NCI-H2196 (cell line): ENCODE measurements around the gene C22orf39.

ENCODE experiments used
- DNase-seq: peaks from one replicate; lab custom pipeline; 2025; ENCODE audit not compliant: unreplicated experiment; lab: John Stamatoyannopoulos, UW

C22orf39 gene

DNA sequence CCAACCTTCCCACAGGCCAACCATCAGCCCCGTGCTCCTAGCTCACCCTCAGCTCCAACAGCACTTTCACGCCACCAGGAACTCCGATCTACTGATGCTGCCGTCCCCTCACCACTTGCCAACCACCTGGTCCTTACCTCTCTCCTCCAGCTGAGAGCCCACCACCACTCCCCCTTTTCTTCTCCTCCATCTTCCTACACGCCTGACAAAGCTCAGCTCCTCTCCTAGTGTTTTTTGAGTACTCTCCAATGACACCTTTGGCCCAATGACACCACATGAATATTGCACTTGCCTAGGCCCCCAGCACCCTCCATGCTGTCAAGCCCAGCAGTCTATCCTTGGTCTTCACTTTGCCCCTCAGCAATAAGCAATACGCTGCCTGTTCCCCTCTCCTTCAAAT, 46.6 kb downstream of the C22orf39 start:
- no peak for DNase-seq

DNA sequence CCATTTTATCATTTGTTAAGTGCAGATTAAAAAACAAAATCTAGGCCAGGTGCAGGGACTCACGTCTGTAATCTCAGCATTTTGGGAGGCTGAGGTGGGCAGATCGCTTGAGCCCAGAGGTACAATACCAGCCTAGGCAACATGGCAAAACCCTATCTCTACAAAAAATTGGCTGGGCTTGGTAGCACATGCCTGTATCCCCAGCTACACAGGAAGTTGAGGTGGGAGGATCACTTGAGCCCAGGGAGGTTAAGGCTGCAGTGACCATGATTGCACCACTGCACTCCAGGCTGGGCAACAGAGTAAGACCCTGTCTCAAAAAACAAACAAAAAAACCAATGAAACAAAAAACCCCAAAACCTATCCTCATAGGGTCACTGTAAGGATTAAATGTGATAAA, 48.9 kb downstream of the C22orf39 start:
- no peak for DNase-seq

DNA sequence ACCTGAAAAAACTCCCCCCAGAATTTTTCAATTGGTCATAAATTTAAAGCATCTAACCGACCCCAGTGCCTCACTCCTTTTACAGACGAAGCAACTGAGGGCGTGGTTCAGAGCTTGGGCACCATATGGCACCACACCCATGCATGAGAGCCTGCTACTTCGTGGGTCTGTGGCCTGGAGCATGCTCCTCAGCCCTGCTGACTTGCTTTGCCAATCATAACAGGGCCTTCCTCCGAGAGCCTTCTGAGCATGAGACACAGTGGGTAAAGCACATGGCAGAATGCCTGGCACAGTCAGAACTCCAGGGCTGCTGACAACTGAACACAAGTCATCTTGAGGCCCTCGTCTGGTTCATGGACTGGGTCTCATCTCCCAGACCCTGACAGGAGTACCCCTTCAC, 49.3 kb downstream of the C22orf39 start:
- no peak for DNase-seq

DNA sequence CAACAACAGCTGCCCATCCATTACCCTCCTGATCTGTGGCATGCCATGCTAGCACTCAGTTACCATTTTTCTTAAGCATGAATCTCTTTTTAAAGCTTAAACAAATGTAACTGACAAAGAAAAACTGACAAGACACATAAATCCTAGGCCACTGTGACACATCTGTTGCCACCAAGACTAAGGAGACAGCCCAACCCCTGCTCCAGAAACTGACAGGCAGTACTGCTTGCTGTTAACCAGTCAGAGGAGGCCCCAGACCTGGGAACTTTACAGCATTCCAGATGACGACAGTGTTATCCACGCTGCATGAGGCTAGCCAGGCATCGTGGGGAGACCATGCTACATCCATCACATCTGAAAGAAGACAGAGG, 49.8 kb downstream of the C22orf39 start:
- no peak for DNase-seq

DNA sequence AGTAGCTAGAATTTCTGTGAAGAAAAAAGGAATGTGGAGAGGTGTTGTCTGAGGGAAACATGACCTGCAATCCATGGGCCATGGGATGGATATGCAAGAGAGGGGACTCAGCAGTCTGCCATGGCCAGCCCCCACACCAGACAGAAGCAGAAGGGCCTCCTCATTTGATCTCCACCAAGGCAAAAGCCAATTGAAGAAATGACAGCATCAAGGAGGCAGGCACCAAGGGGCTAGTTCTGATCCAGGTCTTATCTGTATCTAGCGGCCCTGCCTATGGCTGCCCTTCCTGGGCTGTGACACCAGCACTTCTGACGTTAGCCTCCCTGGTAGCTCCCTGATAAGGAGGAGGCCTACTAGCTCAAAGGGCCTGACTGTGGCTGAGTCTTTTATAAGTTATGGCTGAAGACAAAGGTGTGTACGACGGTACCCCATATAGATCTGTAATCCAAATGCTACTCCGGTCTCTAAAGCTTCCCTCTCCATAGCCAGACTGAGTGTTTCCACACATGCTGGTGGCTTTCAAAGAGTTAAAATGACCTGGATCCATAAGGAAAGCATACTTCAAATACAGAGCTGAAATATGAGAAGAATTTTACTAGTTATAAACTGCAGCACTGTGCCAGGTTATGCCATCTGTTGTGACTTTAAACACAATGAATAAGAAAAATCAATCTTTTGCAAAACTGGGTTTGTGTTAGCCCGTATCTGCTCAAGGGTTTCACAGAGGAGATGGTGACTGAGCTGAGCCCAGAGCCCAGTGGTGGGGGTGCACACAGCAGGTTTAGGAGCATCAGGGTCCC, 50.4 kb downstream of the C22orf39 start:
- DNase-seq = no peak

DNA sequence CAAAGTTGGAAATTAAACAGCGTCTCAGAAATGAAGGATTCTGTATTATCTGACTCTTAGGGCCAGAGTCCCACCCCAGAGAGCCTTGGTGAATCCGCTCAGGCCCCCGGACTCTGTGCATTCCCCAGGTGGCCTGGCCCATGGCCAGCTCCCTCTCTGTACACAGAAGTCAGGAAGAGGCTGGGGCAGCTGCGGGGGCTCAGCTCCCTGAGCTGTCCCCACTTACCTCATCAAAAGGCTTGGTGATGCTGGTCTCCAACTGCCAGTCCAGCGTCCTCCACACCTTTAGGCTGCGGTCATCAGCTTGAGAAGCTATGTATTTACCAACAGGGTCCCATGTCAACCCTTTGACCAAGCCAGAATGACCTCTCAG, 51.0 kb downstream of the C22orf39 start:
- DNase-seq = no peak

DNA sequence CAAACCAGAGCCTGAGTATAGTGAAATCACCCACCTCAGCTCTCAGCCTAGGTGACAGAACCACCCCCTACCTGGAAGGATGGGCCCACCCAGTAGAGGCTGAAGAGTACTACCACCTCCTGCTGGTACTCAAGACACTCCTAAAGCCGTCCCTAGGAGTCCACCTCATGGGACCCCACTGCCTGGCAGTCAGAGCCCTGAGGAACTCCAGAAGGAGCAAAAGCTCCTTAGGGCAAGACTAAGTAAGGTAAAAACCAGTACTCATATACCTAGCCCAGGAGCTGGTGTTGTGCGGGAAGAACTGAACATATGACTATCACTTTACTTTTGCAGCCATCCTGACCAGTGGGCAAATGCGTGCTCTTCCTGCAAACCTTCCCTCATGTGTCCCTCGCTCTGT, 52.2 kb downstream of the C22orf39 start:
- no peak for DNase-seq

DNA sequence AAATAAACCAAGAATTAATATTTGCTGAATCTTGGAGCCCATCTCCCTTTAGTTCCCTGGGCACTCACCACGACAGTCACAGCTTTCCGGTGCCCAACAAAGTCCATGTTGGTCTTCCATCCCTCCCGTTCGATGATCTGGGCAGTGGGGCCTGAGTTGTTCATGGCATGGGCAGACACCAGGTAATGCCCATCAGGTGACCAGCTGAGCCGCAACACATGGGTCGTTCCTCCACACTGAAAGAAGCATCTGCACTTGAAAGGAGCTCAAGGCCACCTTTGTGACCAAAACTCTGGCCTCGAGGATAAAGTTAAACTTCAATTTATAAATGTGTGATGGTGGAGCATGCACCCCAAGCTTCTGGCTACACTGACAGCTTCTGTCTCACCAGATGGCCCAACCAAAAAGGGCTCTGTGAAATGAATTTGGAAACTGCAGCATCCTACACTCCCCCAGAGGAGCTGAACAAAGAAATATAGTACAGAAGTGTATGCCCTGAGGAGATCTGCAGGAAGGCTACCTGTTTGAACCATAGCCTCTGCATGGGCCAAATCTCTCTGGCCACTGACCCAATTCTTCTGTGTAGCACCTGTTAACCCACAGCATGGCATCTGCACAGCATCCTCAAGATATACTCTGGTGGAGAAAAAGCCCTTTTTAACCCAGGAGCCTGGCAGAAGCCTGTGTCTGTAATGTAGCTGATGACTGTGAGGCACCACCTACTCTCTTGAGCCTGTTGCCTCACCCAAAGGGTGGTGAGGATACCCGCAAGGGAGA, 53.0 kb downstream of the C22orf39 start:
- no peak for DNase-seq

DNA sequence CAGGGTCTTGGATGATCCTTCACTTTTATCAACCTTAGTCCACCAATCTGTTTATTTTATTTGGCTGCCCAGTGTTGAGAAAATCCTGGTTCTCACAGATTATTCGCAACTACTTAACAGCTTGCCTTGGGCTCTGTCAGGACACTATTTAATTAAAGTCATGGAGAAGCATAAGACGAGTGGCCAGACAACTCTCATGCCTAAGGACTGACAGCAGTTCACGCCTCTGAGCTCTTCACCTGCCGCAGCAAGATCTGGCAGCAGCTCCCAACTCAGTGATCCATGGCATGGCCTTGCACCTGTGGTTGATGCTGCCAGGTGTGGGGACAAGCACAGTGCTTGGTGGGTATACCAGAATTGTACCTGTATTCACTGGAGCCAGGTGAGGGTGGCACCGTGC, 53.8 kb downstream of the C22orf39 start:
- peak; percentile 19 for DNase-seq
